H1 (cell line): ENCODE data around the gene UBN2. TPM values are rescaled to one million over a fixed set of nuclear protein-coding genes. Genes with fewer than 3 reads are reported as not detected.

Experiments used
- CTCF ChIA-PET: fragments of 300-600 bp; sonication (Branson Sonifier 250); formaldehyde crosslinking; loops from one replicate; lab custom pipeline; 2021; ENCODE audit not compliant: partially characterized antibody; lab: Charles Lee
- POLR2A ChIA-PET: fragments of 300-600 bp; sonication (Branson Sonifier 250); formaldehyde crosslinking; loops from one replicate; lab custom pipeline; 2021; ENCODE audit warnings: inconsistent platforms; ENCODE audit not compliant: partially characterized antibody; lab: Charles Lee
- DNase-seq, 2 experiments: peaks; one replicate each; pipeline versions ENCODE4 v3.0.0 to v3.0.0-alpha.2; 2010 to 2022; ENCODE audit warnings: low spot score in 2 of 2, low read depth in 1 of 2, mixed read lengths in 1 of 2
- FAIRE-seq: peaks from 2 replicates; lab custom pipeline; 2011; peaks lifted over from hg19 to GRCh38; lab: Jason Lieb, UNC
- H2AFZ ChIP-seq: 2 replicates; pipeline ENCODE4 v1.8.1; 2012; ENCODE audit warnings: low read length, inconsistent platforms
- H2AK5ac ChIP-seq: 2 replicates; pipeline ENCODE4 v1.6.1; 2013; ENCODE audit warnings: low read depth, low read length
- H2BK120ac ChIP-seq: replicated peaks from 2 replicates; pipeline ENCODE3; 2013; ENCODE audit warnings: low read depth, low read length, inconsistent platforms
- H2BK12ac ChIP-seq: 2 replicates; pipeline ENCODE4 v1.6.1; 2013; ENCODE audit warnings: low read depth, low read length
- H2BK15ac ChIP-seq: 2 replicates; pipeline ENCODE4 v1.6.1; 2013; ENCODE audit warnings: low read length
- H2BK20ac ChIP-seq: 2 replicates; pipeline ENCODE4 v1.6.1; 2013; ENCODE audit warnings: low read length
- H2BK5ac ChIP-seq: 2 replicates; pipeline ENCODE4 v1.6.1; 2013; ENCODE audit warnings: low read depth, low read length
- H3K14ac ChIP-seq: 2 replicates; pipeline ENCODE4 v1.6.1; 2013; ENCODE audit warnings: inconsistent platforms; ENCODE audit not compliant: insufficient read length
- H3K18ac ChIP-seq: 2 replicates; pipeline ENCODE4 v1.6.1; 2013; ENCODE audit warnings: low read length; ENCODE audit errors: extremely low read depth
- H3K23ac ChIP-seq: 2 replicates; pipeline ENCODE4 v1.6.1; 2013; ENCODE audit warnings: inconsistent platforms; ENCODE audit not compliant: insufficient read length
- H3K23me2 ChIP-seq: 2 replicates; pipeline ENCODE4 v1.6.1; 2013; ENCODE audit warnings: low read depth, low read length
- H3K27ac ChIP-seq: 2 replicates; pipeline ENCODE4 v1.6.1; 2011; ENCODE audit warnings: low read depth, low read length, inconsistent platforms
- H3K27me3 ChIP-seq, 4 experiments: replicated peaks in 1 of 4; 1 replicate in 1 of 4; 2 replicates in 3 of 4; pipeline versions ENCODE4 v1.6.1 to v1.8.1; 2011 to 2013; ENCODE audit warnings: low read length in 3 of 4, mild to moderate bottlenecking in 3 of 4, inconsistent platforms in 2 of 4, mixed read lengths in 2 of 4, moderate library complexity in 1 of 4; ENCODE audit not compliant: control insufficient read depth in 3 of 4, insufficient read depth in 3 of 4; ENCODE audit errors: extremely low read depth in 1 of 4
- H3K36me3 ChIP-seq, 4 experiments: 2 replicates each; pipeline versions ENCODE4 v1.6.1 to v1.8.1; 2011 to 2013; ENCODE audit warnings: mild to moderate bottlenecking in 4 of 4, low read length in 3 of 4, moderate library complexity in 2 of 4, control low read depth in 1 of 4, inconsistent platforms in 1 of 4; ENCODE audit not compliant: insufficient read depth in 4 of 4, control insufficient read depth in 2 of 4
- H3K4ac ChIP-seq: replicated peaks from 2 replicates; pipeline ENCODE3; 2013; ENCODE audit warnings: low read length, low read depth, mixed read lengths, inconsistent platforms; ENCODE audit not compliant: insufficient read length
- H3K4me1 ChIP-seq, 4 experiments: replicated peaks in 1 of 4; 1 replicate in 1 of 4; 2 replicates in 3 of 4; pipeline versions ENCODE4 v1.6.1 to v1.8.1; 2011 to 2013; ENCODE audit warnings: low read length in 3 of 4, inconsistent platforms in 2 of 4, mixed read lengths in 1 of 4; ENCODE audit not compliant: insufficient read depth in 4 of 4, control insufficient read depth in 3 of 4
- H3K4me2 ChIP-seq, 2 experiments: 2 replicates each; pipeline versions ENCODE4 v1.6.1 to v1.8.1; 2011 to 2013; ENCODE audit warnings: low read depth in 2 of 2, low read length in 2 of 2, control low read depth in 1 of 2, inconsistent platforms in 1 of 2, mild to moderate bottlenecking in 1 of 2; ENCODE audit not compliant: insufficient read depth in 1 of 2
- H3K4me3 ChIP-seq, 4 experiments: fragments of 200-600, 300-600 bp in 1 of 4; sonication (generic), shearing (Covaris generic), sonication (Bioruptor Twin) in 1 of 4; 2 replicates each; pipeline versions ENCODE4 v1.5.1 to v1.8.1; 2011 to 2016; ENCODE audit warnings: low read length in 4 of 4, low read depth in 3 of 4, control low read depth in 2 of 4, inconsistent platforms in 2 of 4, mild to moderate bottlenecking in 2 of 4, mixed read lengths in 1 of 4, moderate library complexity in 1 of 4; ENCODE audit not compliant: insufficient read depth in 2 of 4; ENCODE audit errors: extremely low read depth in 1 of 4
- H3K56ac ChIP-seq: replicated peaks from 2 replicates; pipeline ENCODE3; 2013; ENCODE audit warnings: low read depth, mild to moderate bottlenecking, mixed read lengths, low read length, inconsistent platforms; ENCODE audit not compliant: insufficient read length
- H3K79me1 ChIP-seq: 2 replicates; pipeline ENCODE4 v1.6.1; 2013; ENCODE audit warnings: low read depth, low read length, control low read depth
- H3K79me2 ChIP-seq, 2 experiments: 2 replicates each; pipeline versions ENCODE4 v1.6.1 to v1.8.1; 2012 to 2013; ENCODE audit warnings: low read length in 2 of 2, mild to moderate bottlenecking in 2 of 2, inconsistent platforms in 1 of 2; ENCODE audit not compliant: insufficient read depth in 2 of 2, control insufficient read depth in 1 of 2
- H3K9ac ChIP-seq, 4 experiments: replicated peaks in 1 of 4; 1 replicate in 1 of 4; 2 replicates in 3 of 4; pipeline versions ENCODE4 v1.6.1 to v1.8.1; 2011 to 2013; ENCODE audit warnings: low read depth in 3 of 4, low read length in 3 of 4, control low read depth in 2 of 4, mild to moderate bottlenecking in 2 of 4, moderate library complexity in 2 of 4, inconsistent platforms in 1 of 4; ENCODE audit errors: extremely low read depth in 1 of 4
- H3K9me3 ChIP-seq, 2 experiments: 2 replicates each; pipeline versions ENCODE4 v1.6.1 to v1.8.1; 2012 to 2013; ENCODE audit warnings: mild to moderate bottlenecking in 2 of 2, moderate library complexity in 2 of 2, control low read depth in 1 of 2, inconsistent platforms in 1 of 2, low read depth in 1 of 2, low read length in 1 of 2, mixed read lengths in 1 of 2; ENCODE audit not compliant: insufficient read depth in 2 of 2
- H4K20me1 ChIP-seq, 2 experiments: replicated peaks in 1 of 2; 2 replicates each; pipeline versions ENCODE3 to v1.8.1; 2011 to 2013; ENCODE audit warnings: inconsistent platforms in 2 of 2, low read length in 2 of 2, mild to moderate bottlenecking in 1 of 2; ENCODE audit not compliant: insufficient read depth in 2 of 2, control insufficient read depth in 1 of 2
- H4K5ac ChIP-seq: 2 replicates; pipeline ENCODE4 v1.6.1; 2013; ENCODE audit warnings: low read length, low read depth, mixed read lengths, inconsistent platforms; ENCODE audit not compliant: insufficient read length
- H4K8ac ChIP-seq: 2 replicates; pipeline ENCODE4 v1.8.0; 2013; ENCODE audit warnings: mild to moderate bottlenecking, moderate library complexity, low read length, inconsistent platforms; ENCODE audit not compliant: insufficient read depth; ENCODE audit errors: extremely low read depth
- H4K91ac ChIP-seq: replicated peaks from 2 replicates; pipeline ENCODE3; 2013; ENCODE audit warnings: low read length, mixed read lengths, inconsistent platforms; ENCODE audit not compliant: insufficient read length
- BRCA1 ChIP-seq: IDR thresholded peaks from 2 replicates; pipeline ENCODE4 v1.6.1; 2012; ENCODE audit warnings: low read depth, low read length, improper control_type of control experiment
- CHD1 ChIP-seq: IDR thresholded peaks from 2 replicates; pipeline ENCODE4 v1.6.1; 2012; ENCODE audit warnings: low read depth, low read length, improper control_type of control experiment
- KDM1A ChIP-seq: fragments of 200-600, 300-600 bp; sonication (generic); IDR thresholded peaks from 2 replicates; pipeline ENCODE4 v1.7.1; 2016; ENCODE audit warnings: mild to moderate bottlenecking, low read length, borderline replicate concordance
- MAX ChIP-seq: IDR thresholded peaks from 2 replicates; pipeline ENCODE4 v1.6.1; 2012; ENCODE audit warnings: inconsistent platforms
- POLR2AphosphoS5 ChIP-seq: IDR thresholded peaks from 2 replicates; pipeline ENCODE4 v1.6.1; 2011; ENCODE audit warnings: low read depth, low read length
- RAD21 ChIP-seq, 2 experiments: IDR thresholded peaks in 1 of 2; conservative IDR thresholded peaks in 1 of 2; 2 replicates each; pipeline ENCODE4 v1.6.1; 2011; ENCODE audit warnings: low read depth in 2 of 2, low read length in 2 of 2, improper control_type of control experiment in 1 of 2, inconsistent platforms in 1 of 2, mild to moderate bottlenecking in 1 of 2, moderate library complexity in 1 of 2
- TAF7 ChIP-seq: optimal IDR thresholded peaks from 2 replicates; pipeline ENCODE3; 2011; ENCODE audit warnings: low read depth, mild to moderate bottlenecking, inconsistent platforms, low read length, moderate library complexity, borderline replicate concordance
- TEAD4 ChIP-seq: IDR thresholded peaks from 2 replicates; pipeline ENCODE4 v1.6.1; 2012; ENCODE audit warnings: low read depth, low read length, inconsistent platforms, mixed read lengths
- ZNF274 ChIP-seq: IDR thresholded peaks from 2 replicates; pipeline ENCODE4 v1.7.0; 2012; ENCODE audit warnings: low read length, borderline replicate concordance; ENCODE audit errors: extremely low read depth
- WGBS, 2 experiments: shearing (Covaris generic) in 1 of 2; methylation state at CpG; one replicate each; pipeline versions ENCODE4 v1.1.6 to v1.1.7; 2013 to 2015; ENCODE audit warnings: low lambda C conversion rate in 2 of 2, mixed read lengths in 2 of 2, inconsistent platforms in 1 of 2, low coverage in 1 of 2, missing lambda C conversion rate in 1 of 2; ENCODE audit not compliant: insufficient replicate concordance in 2 of 2, insufficient coverage in 1 of 2, insufficient read length in 1 of 2; ENCODE audit errors: extremely low coverage in 1 of 2, missing lambda C conversion rate in 1 of 2; 5-methylcytosine and 5-hydroxymethylcytosine counted together
- polyA plus RNA-seq, 7 experiments: library from polyadenylated mRNA; depleted of rRNA in 3 of 7; stranded (reverse) in 5 of 7; unstranded in 2 of 7; fragments of >200 nt in 5 of 7; fragments of 200-250 nt in 2 of 7; gene quantifications; 1 replicate in 5 of 7; 2 replicates in 1 of 7; 4 replicates in 1 of 7; pipeline versions ENCODE4 v1.2.1 to v1.2.3, GENCODE V29; 2011 to 2013; ENCODE audit warnings: missing spikeins in 2 of 7, mixed read lengths in 2 of 7
- total RNA-seq: library from RNA; stranded (reverse); fragmentation: NEBNext Ultra II Directional; extraction: Animal tissue kit (Norgen Biotek cat#: 25700); gene quantifications from 2 replicates; pipeline ENCODE4 v1.2.1, GENCODE V29; 2021
- TF ChIP-seq, protein P1 (sequence below): IDR thresholded peaks from 2 replicates; pipeline ENCODE4 v1.6.1; 2012; ENCODE audit warnings: inconsistent platforms

The UBN2 gene
- total and polyA plus RNA-seq, 2 of the 8 experiments (the other 6 are each of a cell fraction or from before 2014, with no cell fraction given), result 4.1 to 39.6 TPM

DNA sequence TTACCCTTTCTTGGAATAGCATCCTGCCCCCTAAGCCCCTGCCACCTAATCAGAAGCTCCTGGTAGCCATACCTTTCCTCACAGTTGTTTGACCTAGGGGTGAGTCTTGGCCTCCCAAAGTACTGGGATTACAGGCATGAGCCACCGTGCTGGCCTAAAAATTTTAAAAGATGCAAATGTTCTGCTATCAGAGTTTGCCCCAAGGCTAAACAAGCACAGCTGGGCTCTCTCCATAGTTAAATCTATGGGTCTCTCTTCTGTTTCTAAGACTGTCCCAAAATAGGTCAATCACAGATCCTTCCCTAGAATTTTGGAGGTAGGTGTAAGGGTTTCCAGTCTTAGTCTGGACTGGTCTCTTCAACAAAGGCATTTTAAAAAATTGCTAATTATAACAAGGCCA lies 12.9 kb upstream of the UBN2 start:
- no peak overlapping the region for H2BK20ac ChIP-seq
- no peak overlapping the region for H2BK120ac ChIP-seq
- DNase-seq (no peak), FAIRE-seq (no peak)
- H3K9ac ChIP-seq, result no peak overlapping the region
- no peaks in the 10 kb centered on the region for H3K23me2 ChIP-seq
- H3K4me2 ChIP-seq, result no peak overlapping the region
- no peak overlapping the region for H3K56ac ChIP-seq
- POLR2A ChIA-PET, result no interaction called here
- no peaks in the 10 kb centered on the region for H3K9me3 ChIP-seq
- no peak overlapping the region for H3K4ac ChIP-seq
- no peak overlapping the region for H3K27ac ChIP-seq
- no peaks in the 10 kb centered on the region for H4K20me1 ChIP-seq
- no peaks in the 10 kb centered on the region for H3K36me3 ChIP-seq
- H3K79me1 ChIP-seq, result no peaks in the 10 kb centered on the region
- H3K18ac ChIP-seq, result no peak overlapping the region
- no peak overlapping the region for H4K91ac ChIP-seq
- no peak overlapping the region for H2BK5ac ChIP-seq
- no peak overlapping the region for H2BK15ac ChIP-seq
- WGBS, 2 experiments, result 88% methylated on average over 1 of the region's 1 CpG; no CpG with 5 or more reads in 1 of the 2 experiments
- no peak overlapping the region for H3K14ac ChIP-seq
- no peak overlapping the region for H3K23ac ChIP-seq
- no peak overlapping the region for H2AFZ ChIP-seq
- no peak overlapping the region for H2BK12ac ChIP-seq
- no peaks in the 10 kb centered on the region for H3K4me1 ChIP-seq
- no peak overlapping the region for H3K4me3 ChIP-seq
- no peak overlapping the region for H4K8ac ChIP-seq
- no peak overlapping the region for H2AK5ac ChIP-seq
- CTCF ChIA-PET, result no interaction called here
- H3K27me3 ChIP-seq, result no peaks in the 10 kb centered on the region
- no peaks in the 10 kb centered on the region for H3K79me2 ChIP-seq
- no peak for TF ChIP-seq ZNF274
- TF ChIP-seq CHD1, result no peak
- TF ChIP-seq TAF7, result no peak
- TF ChIP-seq, protein P1, sequence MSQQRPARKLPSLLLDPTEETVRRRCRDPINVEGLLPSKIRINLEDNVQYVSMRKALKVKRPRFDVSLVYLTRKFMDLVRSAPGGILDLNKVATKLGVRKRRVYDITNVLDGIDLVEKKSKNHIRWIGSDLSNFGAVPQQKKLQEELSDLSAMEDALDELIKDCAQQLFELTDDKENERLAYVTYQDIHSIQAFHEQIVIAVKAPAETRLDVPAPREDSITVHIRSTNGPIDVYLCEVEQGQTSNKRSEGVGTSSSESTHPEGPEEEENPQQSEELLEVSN, result no peak
- no peak for TF ChIP-seq RAD21 (IDR thresholded peaks at IDR 0.05 in 1 of 2, conservative IDR thresholded peaks at IDR 0.05 in 1 of 2; ENCODE audit: low read depth in 2 of 2, low read length in 2 of 2)
- no peak for TF ChIP-seq POLR2AphosphoS5
- TF ChIP-seq BRCA1, result no peak
- TF ChIP-seq TEAD4, result no peak
- TF ChIP-seq MAX, result no peak
- no peak for TF ChIP-seq KDM1A
- TF ChIP-seq, all 59 proteins: peak for 0
- no peak overlapping the region for H4K5ac ChIP-seq
